WTC11 (cell line): Measurements from ENCODE around the gene KLF11.

Experiments used
- CBFB ChIP-seq: sonication (generic); formaldehyde crosslinking; IDR thresholded peaks from 2 replicates; pipeline ENCODE4 v1.8.1; 2022; ENCODE audit warnings: mild to moderate bottlenecking, low read depth, missing genetic modification reagents
- GABPB1 ChIP-seq: sonication (generic); formaldehyde crosslinking; IDR thresholded peaks from 2 replicates; pipeline ENCODE4 v1.8.1; 2023; ENCODE audit warnings: mild to moderate bottlenecking, missing genetic modification reagents
- NR3C1 ChIP-seq: sonication (generic); formaldehyde crosslinking; conservative IDR thresholded peaks from 2 replicates; pipeline ENCODE4 v1.8.1; 2023; ENCODE audit warnings: low read depth, mild to moderate bottlenecking, missing genetic modification reagents
- OVOL2 ChIP-seq: fragments of 250-450 bp; sonication (Bioruptor Pico); IDR thresholded peaks from 2 replicates; pipeline ENCODE4 v1.9.0; 2021; ENCODE audit warnings: mild to moderate bottlenecking, borderline replicate concordance
- SMAD4 ChIP-seq: sonication (generic); formaldehyde crosslinking; IDR thresholded peaks from 2 replicates; pipeline ENCODE4 v1.8.0; 2022; ENCODE audit warnings: mild to moderate bottlenecking, missing genetic modification reagents
- ZNF121 ChIP-seq: sonication (generic); formaldehyde crosslinking; IDR thresholded peaks from 2 replicates; pipeline ENCODE4 v1.8.0; 2023; ENCODE audit warnings: missing genetic modification reagents
- ZNF138 ChIP-seq: sonication (generic); formaldehyde crosslinking; conservative IDR thresholded peaks from 2 replicates; pipeline ENCODE4 v1.8.1; 2022; ENCODE audit warnings: mild to moderate bottlenecking, moderate library complexity, missing genetic modification reagents
- TF ChIP-seq, protein P1 (sequence below): sonication (generic); formaldehyde crosslinking; conservative IDR thresholded peaks from 2 replicates; pipeline ENCODE4 v1.8.1; 2022; ENCODE audit warnings: mild to moderate bottlenecking, missing genetic modification reagents
- TF ChIP-seq, protein P2 (sequence below): fragments of 200-600 bp; IDR thresholded peaks from 2 replicates; pipeline ENCODE4 v1.8.0; 2022; ENCODE audit warnings: antibody characterized with exemption

DNA sequence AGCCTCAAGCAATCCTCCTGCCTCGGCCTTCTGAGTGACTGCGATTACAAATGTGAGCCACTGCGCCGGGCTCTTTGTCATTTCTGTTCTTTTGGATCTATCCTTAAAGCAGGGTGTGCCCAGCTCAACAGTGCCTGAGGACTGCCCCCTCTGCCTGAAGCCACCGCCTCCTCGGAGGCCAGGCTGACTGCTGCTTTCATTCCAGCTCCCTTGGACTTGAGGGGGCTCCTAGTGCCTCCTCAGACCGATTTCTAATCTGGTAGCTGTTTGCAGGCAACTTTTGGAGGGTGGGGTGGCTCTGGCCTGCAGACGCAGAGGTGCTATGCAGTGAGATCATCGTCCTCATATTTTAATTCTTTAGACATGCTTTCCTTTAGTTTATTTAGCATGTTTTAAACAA, 35.9 kb upstream of the KLF11 start:
- TF ChIP-seq, protein P1, sequence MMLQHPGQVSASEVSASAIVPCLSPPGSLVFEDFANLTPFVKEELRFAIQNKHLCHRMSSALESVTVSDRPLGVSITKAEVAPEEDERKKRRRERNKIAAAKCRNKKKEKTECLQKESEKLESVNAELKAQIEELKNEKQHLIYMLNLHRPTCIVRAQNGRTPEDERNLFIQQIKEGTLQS (CRISPR knock-in tag): no peak
- TF ChIP-seq, protein P2, sequence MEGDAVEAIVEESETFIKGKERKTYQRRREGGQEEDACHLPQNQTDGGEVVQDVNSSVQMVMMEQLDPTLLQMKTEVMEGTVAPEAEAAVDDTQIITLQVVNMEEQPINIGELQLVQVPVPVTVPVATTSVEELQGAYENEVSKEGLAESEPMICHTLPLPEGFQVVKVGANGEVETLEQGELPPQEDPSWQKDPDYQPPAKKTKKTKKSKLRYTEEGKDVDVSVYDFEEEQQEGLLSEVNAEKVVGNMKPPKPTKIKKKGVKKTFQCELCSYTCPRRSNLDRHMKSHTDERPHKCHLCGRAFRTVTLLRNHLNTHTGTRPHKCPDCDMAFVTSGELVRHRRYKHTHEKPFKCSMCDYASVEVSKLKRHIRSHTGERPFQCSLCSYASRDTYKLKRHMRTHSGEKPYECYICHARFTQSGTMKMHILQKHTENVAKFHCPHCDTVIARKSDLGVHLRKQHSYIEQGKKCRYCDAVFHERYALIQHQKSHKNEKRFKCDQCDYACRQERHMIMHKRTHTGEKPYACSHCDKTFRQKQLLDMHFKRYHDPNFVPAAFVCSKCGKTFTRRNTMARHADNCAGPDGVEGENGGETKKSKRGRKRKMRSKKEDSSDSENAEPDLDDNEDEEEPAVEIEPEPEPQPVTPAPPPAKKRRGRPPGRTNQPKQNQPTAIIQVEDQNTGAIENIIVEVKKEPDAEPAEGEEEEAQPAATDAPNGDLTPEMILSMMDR: no peak
- no peak for TF ChIP-seq GABPB1 (CRISPR knock-in tag)
- no peak for TF ChIP-seq OVOL2 (CRISPR knock-in tag)
- TF ChIP-seq SMAD4 (CRISPR knock-in tag): no peak
- TF ChIP-seq ZNF138 (CRISPR knock-in tag): no peak
- TF ChIP-seq ZNF121 (CRISPR knock-in tag): no peak
- no peak for TF ChIP-seq CBFB (CRISPR knock-in tag)
- no peak for TF ChIP-seq NR3C1 (CRISPR knock-in tag)
